ENCODE data around the gene FAM210B. TPM values are rescaled to one million over a fixed set of nuclear protein-coding genes. Genes with fewer than 3 reads are reported as not detected.
"Not testable (repeated sequence)": the region's sequence is repeated elsewhere in the genome, so short reads cannot be mapped to it uniquely, and the experiment has no call there.

The FAM210B gene
- total and polyA plus RNA-seq, 10 donors: 9.4 to 48.4 (median 27.9) TPM

DNA sequence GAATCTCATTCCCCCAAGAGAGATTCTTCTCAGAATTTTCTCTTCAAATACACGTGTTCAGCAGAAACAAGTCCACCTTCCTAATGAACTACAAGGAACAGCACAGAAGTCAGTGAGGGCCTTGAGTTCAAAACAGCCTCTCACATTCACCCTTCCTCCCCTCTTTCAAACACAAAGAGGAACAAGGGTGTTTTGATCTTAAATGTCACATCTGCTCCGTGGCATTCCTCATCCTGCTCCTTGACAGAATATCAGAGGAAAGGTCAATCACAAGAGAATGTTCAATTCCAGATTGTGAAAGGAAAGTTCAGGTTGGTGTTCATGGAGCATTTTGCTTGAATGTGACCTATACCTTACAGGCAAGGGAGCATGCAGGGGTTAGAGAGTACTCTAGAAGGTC, 35.6 kb upstream of the FAM210B start:
- Histone ChIP-seq H3K36me3 (no peaks in the 10 kb centered on the region), H3K27me3 (replicated peaks in 1 of 7) (peaks cover 0 to 34% (median 0%) of the 10 kb centered on the region in 7 donors), H3K4me1 (no peaks in the 10 kb centered on the region), H3K27ac (no peak overlapping the region), H3K9me3 (no peaks in the 10 kb centered on the region), H3K4me3 (no peak overlapping the region)
- TF ChIP-seq, protein P1, sequence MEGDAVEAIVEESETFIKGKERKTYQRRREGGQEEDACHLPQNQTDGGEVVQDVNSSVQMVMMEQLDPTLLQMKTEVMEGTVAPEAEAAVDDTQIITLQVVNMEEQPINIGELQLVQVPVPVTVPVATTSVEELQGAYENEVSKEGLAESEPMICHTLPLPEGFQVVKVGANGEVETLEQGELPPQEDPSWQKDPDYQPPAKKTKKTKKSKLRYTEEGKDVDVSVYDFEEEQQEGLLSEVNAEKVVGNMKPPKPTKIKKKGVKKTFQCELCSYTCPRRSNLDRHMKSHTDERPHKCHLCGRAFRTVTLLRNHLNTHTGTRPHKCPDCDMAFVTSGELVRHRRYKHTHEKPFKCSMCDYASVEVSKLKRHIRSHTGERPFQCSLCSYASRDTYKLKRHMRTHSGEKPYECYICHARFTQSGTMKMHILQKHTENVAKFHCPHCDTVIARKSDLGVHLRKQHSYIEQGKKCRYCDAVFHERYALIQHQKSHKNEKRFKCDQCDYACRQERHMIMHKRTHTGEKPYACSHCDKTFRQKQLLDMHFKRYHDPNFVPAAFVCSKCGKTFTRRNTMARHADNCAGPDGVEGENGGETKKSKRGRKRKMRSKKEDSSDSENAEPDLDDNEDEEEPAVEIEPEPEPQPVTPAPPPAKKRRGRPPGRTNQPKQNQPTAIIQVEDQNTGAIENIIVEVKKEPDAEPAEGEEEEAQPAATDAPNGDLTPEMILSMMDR (IDR thresholded peaks at IDR 0.05 in 8 of 11, conservative IDR thresholded peaks at IDR 0.05 in 3 of 11): no peak
- TF ChIP-seq POLR2A (IDR thresholded peaks at IDR 0.05) (no peak), POLR2AphosphoS5 (IDR thresholded peaks at IDR 0.05) (no peak)
- 27 to 60% (median 45%) methylated on average over 2 of the region's 2 CpGs for WGBS, 5 donors
- intact Hi-C loops (cut with DNase I; ENCODE audit: low total_unique reads): no loop called here
- no peak for DNase-seq

DNA sequence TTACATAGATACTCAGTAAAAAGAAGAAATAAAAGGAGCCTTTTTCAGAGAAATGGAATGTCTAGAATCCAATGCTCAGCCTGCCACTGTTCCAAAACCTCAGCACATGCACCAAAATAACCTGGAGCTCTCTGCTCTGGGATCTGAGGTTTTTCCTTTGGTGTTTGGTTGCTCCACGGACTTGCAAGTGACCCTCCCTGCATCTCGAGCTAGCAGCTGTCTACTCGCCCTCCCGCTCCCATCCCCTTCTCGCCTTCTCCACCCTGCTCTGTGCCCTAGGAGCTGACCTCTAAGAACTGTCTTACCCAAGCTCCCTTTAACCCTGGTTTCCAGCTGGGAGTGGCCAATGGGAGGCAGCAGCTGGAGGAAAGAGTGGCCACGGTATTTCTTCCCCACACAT, 35.1 kb upstream of the FAM210B start:
- Histone ChIP-seq H3K4me1 (no peaks in the 10 kb centered on the region), H3K27ac (no peak overlapping the region), H3K36me3 (no peaks in the 10 kb centered on the region), H3K9me3 (no peaks in the 10 kb centered on the region), H3K27me3 (replicated peaks in 1 of 7) (peaks cover 0 to 34% (median 0%) of the 10 kb centered on the region in 7 donors), H3K4me3 (no peak overlapping the region)
- no peak for DNase-seq
- intact Hi-C loops (cut with DNase I; ENCODE audit: low total_unique reads): no loop called here
- WGBS, 5 donors: 54 to 74% (median 65%) methylated on average over 6 of the region's 6 CpGs
- TF ChIP-seq, protein P1 (IDR thresholded peaks at IDR 0.05 in 8 of 11, conservative IDR thresholded peaks at IDR 0.05 in 3 of 11): no peak
- TF ChIP-seq POLR2AphosphoS5 (IDR thresholded peaks at IDR 0.05): no peak
- TF ChIP-seq POLR2A (IDR thresholded peaks at IDR 0.05): no peak

DNA sequence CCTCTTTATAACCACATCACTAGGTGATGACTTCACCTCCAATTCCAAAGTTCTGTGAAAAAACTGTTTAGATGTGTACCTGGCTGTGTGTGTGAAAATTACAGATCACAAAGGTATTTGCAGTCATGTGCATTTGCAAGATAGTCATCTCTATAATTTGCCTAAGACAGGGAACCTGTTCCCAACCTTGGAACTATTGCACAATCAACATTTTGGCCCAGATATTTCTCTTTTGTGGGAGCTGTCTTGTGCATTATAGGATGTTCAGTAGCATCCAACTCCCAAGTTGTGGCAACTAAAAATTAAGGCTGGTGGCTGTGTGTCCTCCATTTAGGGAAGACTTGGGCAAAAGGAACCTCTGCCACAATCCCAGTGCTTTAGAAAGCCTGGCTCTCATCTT, 34.0 kb upstream of the FAM210B start:
- H3K27me3 ChIP-seq (replicated peaks in 1 of 7): peaks cover 0 to 34% (median 0%) of the 10 kb centered on the region in 7 donors
- TF ChIP-seq, protein P1 (IDR thresholded peaks at IDR 0.05 in 8 of 11, conservative IDR thresholded peaks at IDR 0.05 in 3 of 11): no peak
- TF ChIP-seq POLR2AphosphoS5 (IDR thresholded peaks at IDR 0.05) (no peak), POLR2A (IDR thresholded peaks at IDR 0.05) (no peak)
- H3K4me3 ChIP-seq: no peak overlapping the region
- H3K4me1 ChIP-seq: no peaks in the 10 kb centered on the region
- intact Hi-C loops (cut with DNase I; ENCODE audit: low total_unique reads): no loop called here
- H3K27ac ChIP-seq: no peak overlapping the region
- H3K36me3 ChIP-seq: no peaks in the 10 kb centered on the region
- no peaks in the 10 kb centered on the region for H3K9me3 ChIP-seq
- DNase-seq: no peak

DNA sequence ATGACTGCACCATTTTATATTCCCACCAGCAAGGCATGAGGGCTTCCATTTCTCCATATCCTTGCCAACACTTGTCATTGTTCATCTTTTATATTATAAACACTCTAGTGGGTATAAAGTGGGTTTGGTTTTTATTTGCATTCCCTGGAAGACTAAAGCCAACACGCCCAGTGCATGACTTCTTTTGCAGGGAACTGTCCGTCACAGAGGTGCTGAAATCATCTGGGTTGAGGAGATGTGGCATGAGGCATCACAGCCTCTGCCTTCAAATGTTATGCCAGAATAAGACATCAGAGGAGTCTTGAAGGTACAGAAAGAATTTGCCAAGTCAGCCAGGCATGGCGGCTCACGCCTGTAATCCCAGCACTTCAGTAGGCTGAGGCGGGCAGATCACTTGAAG, 29.9 kb upstream of the FAM210B start:
- Histone ChIP-seq H3K27ac (no peak overlapping the region), H3K4me1 (no peaks in the 10 kb centered on the region), H3K9me3 (no peaks in the 10 kb centered on the region), H3K27me3 (replicated peaks in 1 of 7) (peaks cover 0 to 31% (median 0%) of the 10 kb centered on the region in 7 donors), H3K36me3 (no peaks in the 10 kb centered on the region), H3K4me3 (no peak overlapping the region)
- DNase-seq: no peak
- intact Hi-C loops (cut with DNase I; ENCODE audit: low total_unique reads): no loop called here
- no peak for TF ChIP-seq POLR2A (IDR thresholded peaks at IDR 0.05)
- TF ChIP-seq POLR2AphosphoS5 (IDR thresholded peaks at IDR 0.05): no peak
- TF ChIP-seq, protein P1 (IDR thresholded peaks at IDR 0.05 in 8 of 11, conservative IDR thresholded peaks at IDR 0.05 in 3 of 11): no peak
- 37 to 54% (median 48%) methylated on average over 5 of the region's 5 CpGs for WGBS, 5 donors

DNA sequence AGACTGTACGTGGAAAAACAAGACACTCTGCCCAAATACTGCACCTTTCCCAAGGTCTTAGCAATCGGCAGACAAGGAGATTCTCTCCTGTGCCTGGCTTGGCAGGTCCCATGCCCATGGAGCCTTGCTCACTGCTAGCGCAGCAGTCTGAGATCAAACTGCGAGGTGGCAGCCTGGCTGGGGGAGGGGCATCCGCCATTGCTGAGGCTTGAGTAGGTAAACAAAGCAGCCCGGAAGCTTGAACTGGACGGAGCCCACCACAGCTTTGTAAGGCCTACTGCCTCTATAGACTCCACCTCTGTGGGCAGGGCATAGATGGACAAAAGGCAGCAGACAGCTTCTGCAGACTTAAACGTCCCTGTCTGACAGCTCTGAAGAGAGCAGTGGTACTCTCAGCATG, 22.1 kb upstream of the FAM210B start:
- WGBS, 5 donors: 65 to 81% (median 74%) methylated on average over 7 to 8 of the region's 8 CpGs
- Histone ChIP-seq H3K9me3 (peaks cover 0 to 13% (median 0%) of the 10 kb centered on the region in 8 donors), H3K27me3 (replicated peaks in 1 of 7) (peaks cover 0 to 55% (median 0%) of the 10 kb centered on the region in 7 donors)
- H3K4me3 ChIP-seq; H3K4me1 ChIP-seq; H3K27ac ChIP-seq; DNase-seq; H3K36me3 ChIP-seq; intact Hi-C loops (cut with DNase I; ENCODE audit: low total_unique reads): not testable (repeated sequence)
